Lower lobe of right lung (tissue), 2 donors: ENCODE results near the gene DOCK4. TPM values are rescaled to one million over a fixed set of nuclear protein-coding genes. Genes with fewer than 3 reads are reported as not detected.

Experiments
- ATAC-seq, 2 donors: fragments of 200-7000 bp; cut with Tn5 transposase; one replicate each; pipeline ENCODE4 v1.9.1; 2020 to 2022; ENCODE audit warnings: mild to moderate bottlenecking in 2 of 2, moderate library complexity in 2 of 2
- DNase-seq: peaks from one replicate; pipeline ENCODE4 v3.0.0-alpha.2; 2020
- H3K27ac ChIP-seq: fragments of 200-600 bp; one replicate; pipeline ENCODE4 v1.8.0; 2022
- H3K27me3 ChIP-seq: fragments of 200-600 bp; one replicate; pipeline ENCODE4 v1.8.0; 2022; ENCODE audit warnings: low read depth
- H3K36me3 ChIP-seq: fragments of 200-600 bp; one replicate; pipeline ENCODE4 v1.8.0; 2022; ENCODE audit warnings: mild to moderate bottlenecking
- H3K4me1 ChIP-seq: fragments of 200-600 bp; one replicate; pipeline ENCODE4 v1.8.0; 2022
- H3K4me3 ChIP-seq: fragments of 200-600 bp; one replicate; pipeline ENCODE4 v1.8.0; 2022; ENCODE audit warnings: mild to moderate bottlenecking
- H3K9me3 ChIP-seq: fragments of 200-600 bp; one replicate; pipeline ENCODE4 v1.8.0; 2022
- intact Hi-C: fragments of 100-400 bp; cut with DNase I; formaldehyde crosslinking; loops from one replicate; pipeline ENCODE4 v1.11.0; 2022
- total RNA-seq: library from RNA; stranded (reverse); fragmentation: NEBNext Ultra II Directional; extraction: Animal tissue kit (Norgen Biotek cat#: 25700); gene quantifications from one replicate; pipeline ENCODE4 v1.2.1, GENCODE V29; 2021
- TF ChIP-seq, protein P1 (sequence below): fragments of 200-600 bp; IDR thresholded peaks from one replicate; pipeline ENCODE4 v1.8.0; 2022; ENCODE audit warnings: antibody characterized with exemption, mild to moderate bottlenecking
- donor health status: DM: no; HTN: yes; CAD: no; lungs with severe emphysema.

Gene DOCK4
- total RNA-seq, 1 donor from 2014 or later, result 78.5 TPM

DNA sequence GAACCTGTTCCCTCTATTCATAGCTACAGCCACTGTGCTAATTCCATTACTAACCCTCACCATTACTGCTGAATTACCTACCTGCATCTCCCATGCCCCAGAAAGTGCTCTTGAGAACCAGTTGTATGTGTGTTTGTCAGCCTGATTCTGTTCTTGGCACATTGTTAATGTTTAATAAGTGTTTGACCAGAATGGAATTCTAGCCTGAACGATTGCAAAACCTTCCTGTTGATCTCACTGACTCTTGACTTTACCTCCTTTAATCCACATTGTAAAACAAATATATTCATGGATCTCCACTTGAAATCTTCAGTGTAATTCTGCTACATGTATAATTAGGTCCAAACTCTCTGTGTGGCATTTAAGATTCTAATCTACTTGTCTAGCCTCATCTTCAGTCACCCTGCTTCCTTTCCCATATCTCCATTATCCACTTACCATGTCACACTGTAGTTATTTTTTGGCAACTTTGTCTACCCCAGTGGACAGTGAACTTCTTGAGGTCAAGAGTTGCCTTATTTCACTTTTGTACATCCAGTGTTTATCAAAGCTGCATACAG lies 5.2 kb upstream of the DOCK4 start:
- H3K4me1 ChIP-seq, result peaks cover 50% of the 10 kb centered on the region
- H3K27ac ChIP-seq, result peak overlapping the region; percentile 26
- no peak overlapping the region for H3K4me3 ChIP-seq
- H3K36me3 ChIP-seq, result no peaks in the 10 kb centered on the region
- intact Hi-C loops, result no loop called here
- H3K27me3 ChIP-seq, result no peaks in the 10 kb centered on the region
- DNase-seq (no peak), ATAC-seq (peak; percentile 49 to 69)
- no peaks in the 10 kb centered on the region for H3K9me3 ChIP-seq
- TF ChIP-seq, protein P1, sequence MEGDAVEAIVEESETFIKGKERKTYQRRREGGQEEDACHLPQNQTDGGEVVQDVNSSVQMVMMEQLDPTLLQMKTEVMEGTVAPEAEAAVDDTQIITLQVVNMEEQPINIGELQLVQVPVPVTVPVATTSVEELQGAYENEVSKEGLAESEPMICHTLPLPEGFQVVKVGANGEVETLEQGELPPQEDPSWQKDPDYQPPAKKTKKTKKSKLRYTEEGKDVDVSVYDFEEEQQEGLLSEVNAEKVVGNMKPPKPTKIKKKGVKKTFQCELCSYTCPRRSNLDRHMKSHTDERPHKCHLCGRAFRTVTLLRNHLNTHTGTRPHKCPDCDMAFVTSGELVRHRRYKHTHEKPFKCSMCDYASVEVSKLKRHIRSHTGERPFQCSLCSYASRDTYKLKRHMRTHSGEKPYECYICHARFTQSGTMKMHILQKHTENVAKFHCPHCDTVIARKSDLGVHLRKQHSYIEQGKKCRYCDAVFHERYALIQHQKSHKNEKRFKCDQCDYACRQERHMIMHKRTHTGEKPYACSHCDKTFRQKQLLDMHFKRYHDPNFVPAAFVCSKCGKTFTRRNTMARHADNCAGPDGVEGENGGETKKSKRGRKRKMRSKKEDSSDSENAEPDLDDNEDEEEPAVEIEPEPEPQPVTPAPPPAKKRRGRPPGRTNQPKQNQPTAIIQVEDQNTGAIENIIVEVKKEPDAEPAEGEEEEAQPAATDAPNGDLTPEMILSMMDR, result no peak

DNA sequence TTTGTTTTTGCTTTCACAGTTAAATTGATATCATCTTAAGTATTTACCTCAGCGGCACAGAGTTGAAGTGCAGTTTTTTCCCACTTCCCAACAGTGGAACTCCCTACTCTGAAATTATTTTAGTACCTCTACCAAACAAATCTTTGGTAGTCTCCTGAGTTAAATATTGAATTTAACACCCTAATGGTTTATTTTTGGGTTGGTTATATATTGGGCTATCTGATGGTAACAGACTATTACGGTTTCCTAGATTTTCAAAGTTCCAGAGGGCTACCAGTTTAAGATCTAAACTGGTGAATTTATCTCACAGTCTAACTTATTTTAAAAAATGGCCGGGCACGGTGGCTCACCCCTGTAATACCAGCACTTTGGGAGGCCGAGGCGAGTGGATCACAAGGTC lies 1.6 kb upstream of the DOCK4 start:
- Histone ChIP-seq H3K9me3 (no peaks in the 10 kb centered on the region), H3K4me3 (peak overlapping the region; percentile 99), H3K36me3 (no peaks in the 10 kb centered on the region), H3K27ac (no peak overlapping the region), H3K4me1 (peaks cover 39% of the 10 kb centered on the region), H3K27me3 (no peaks in the 10 kb centered on the region)
- ATAC-seq, result no peak
- TF ChIP-seq, protein P1, result no peak
- DNase-seq, result no peak
- intact Hi-C loops, result no loop called here

DNA sequence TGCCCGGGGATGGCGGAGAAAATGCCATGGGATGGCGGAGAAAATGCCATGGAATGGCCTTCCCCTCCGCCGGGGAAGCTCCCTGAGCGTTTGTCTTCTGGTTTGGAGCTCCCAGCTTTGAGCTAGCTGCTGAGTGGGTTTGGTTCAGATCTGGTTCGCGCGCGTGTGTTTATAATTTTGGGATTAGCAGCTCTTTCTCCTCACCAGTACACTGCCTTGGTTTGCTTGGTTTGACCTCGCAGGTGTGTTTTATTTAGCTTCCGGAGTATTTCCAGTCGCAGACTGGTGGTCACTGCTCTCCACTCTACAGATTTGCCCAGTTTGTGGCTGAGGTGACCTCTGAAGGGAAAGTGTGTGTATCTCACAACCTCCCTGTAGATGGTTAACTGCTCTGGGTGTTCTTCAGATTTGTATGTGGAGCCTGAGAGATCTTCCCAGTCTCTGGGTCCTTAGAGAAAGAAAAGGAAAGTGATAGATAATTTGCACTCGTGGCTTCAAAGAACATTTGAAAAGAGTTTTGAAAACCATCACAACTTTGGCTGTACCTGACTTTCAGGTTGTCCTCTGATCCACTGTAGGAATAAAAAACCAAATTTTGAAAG lies 893 bp upstream of the DOCK4 start:
- Histone ChIP-seq H3K27me3 (no peaks in the 10 kb centered on the region), H3K27ac (peak overlapping the region; percentile 91), H3K36me3 (no peaks in the 10 kb centered on the region), H3K9me3 (no peaks in the 10 kb centered on the region), H3K4me1 (peaks cover 39% of the 10 kb centered on the region), H3K4me3 (peak overlapping the region; percentile 99)
- TF ChIP-seq, protein P1, result no peak
- ATAC-seq (peak in 1 of 2 donors; percentile 0), DNase-seq (no peak)
- intact Hi-C loops, result no loop called here

DNA sequence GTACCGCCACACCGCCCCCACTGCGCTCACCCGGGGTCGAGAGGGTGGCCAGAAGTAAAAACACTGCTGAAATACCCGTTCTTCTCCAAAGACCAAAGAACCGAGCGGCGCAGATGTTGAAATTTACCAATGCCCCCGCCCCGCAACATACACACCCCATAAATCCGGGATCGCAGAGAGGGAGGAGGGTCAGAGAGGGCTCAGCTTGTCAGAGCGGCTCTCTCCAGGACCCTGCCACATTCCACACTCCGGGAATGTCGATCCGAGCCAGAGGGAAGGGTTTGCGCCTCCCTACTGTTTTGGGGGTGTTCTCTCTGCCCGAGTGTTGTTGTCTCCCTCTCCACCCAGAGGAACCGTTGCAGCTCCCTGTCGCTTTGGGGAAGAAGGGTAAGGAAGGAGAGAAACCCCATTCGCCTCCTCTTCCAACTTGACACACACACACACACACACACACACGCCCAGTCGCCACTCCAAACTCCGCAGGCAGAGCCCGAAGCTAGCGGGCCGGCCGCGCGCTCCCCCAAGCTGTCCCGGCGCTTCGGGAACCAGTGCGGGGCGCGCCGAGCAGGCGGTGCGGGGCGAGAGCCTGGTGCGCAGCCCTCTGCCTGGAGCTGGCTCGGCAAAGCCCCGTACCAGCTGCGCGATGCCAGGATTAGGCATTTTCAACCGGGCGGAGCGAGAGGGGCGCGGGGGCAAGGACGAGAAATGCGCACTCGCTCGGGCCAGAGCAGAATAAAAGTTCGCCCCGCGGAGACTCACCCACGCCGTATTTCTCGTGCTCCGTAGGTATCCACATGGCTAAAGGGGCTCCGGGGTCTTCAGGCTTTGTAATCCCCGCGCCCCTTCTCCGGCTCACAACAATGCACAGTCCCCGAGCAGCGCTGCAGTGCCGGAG lies 609 bp downstream of the DOCK4 start:
- peaks cover 31% of the 10 kb centered on the region for H3K4me1 ChIP-seq
- H3K27me3 ChIP-seq, result no peaks in the 10 kb centered on the region
- H3K27ac ChIP-seq, result peak overlapping the region; percentile 91
- peak overlapping the region; percentile 99 for H3K4me3 ChIP-seq
- H3K36me3 ChIP-seq, result no peaks in the 10 kb centered on the region
- intact Hi-C loops, result no loop called here
- ATAC-seq (peak; percentile 67 to 70), DNase-seq (peak; percentile 80)
- TF ChIP-seq, protein P1, result no peak
- no peaks in the 10 kb centered on the region for H3K9me3 ChIP-seq

- Histone ChIP-seq H3K4me3 (peak overlapping the region; percentile 99), H3K27ac (peak overlapping the region; percentile 91), H3K27me3 (no peaks in the 10 kb centered on the region), H3K36me3 (no peaks in the 10 kb centered on the region), H3K4me1 (peaks cover 30% of the 10 kb centered on the region), H3K9me3 (no peaks in the 10 kb centered on the region)
- intact Hi-C loops, result no loop called here
- TF ChIP-seq, protein P1, result no peak
- DNase-seq (no peak), ATAC-seq (no peak)
Observed at GRCh38 chr7:112204499-112205342, 1.5 kb downstream of the DOCK4 start.
